Mesangial cell (primary cell): Measurements from ENCODE around the gene SLC22A14. TPM values are rescaled to one million over a fixed set of nuclear protein-coding genes. Genes with fewer than 3 reads are reported as not detected.

Experiments used
- total RNA-seq: library from RNA; depleted of rRNA; stranded (reverse); fragments of >200 nt; gene quantifications from 2 replicates; pipeline ENCODE4 v1.2.3, GENCODE V29; 2015

SLC22A14 gene, protein sequence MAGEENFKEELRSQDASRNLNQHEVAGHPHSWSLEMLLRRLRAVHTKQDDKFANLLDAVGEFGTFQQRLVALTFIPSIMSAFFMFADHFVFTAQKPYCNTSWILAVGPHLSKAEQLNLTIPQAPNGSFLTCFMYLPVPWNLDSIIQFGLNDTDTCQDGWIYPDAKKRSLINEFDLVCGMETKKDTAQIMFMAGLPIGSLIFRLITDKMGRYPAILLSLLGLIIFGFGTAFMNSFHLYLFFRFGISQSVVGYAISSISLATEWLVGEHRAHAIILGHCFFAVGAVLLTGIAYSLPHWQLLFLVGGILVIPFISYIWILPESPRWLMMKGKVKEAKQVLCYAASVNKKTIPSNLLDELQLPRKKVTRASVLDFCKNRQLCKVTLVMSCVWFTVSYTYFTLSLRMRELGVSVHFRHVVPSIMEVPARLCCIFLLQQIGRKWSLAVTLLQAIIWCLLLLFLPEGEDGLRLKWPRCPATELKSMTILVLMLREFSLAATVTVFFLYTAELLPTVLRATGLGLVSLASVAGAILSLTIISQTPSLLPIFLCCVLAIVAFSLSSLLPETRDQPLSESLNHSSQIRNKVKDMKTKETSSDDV
- 0.16 and 0.25 TPM in 2 replicates for total RNA-seq

GRCh38 chr3:38281895-38282686 is at the start of gene SLC22A14:
Gene SLC22A14, plus strand, starts transcription at chr3:38282294. Its CDS starts 23,733 bp downstream, at chr3:38306027.

DNA sequence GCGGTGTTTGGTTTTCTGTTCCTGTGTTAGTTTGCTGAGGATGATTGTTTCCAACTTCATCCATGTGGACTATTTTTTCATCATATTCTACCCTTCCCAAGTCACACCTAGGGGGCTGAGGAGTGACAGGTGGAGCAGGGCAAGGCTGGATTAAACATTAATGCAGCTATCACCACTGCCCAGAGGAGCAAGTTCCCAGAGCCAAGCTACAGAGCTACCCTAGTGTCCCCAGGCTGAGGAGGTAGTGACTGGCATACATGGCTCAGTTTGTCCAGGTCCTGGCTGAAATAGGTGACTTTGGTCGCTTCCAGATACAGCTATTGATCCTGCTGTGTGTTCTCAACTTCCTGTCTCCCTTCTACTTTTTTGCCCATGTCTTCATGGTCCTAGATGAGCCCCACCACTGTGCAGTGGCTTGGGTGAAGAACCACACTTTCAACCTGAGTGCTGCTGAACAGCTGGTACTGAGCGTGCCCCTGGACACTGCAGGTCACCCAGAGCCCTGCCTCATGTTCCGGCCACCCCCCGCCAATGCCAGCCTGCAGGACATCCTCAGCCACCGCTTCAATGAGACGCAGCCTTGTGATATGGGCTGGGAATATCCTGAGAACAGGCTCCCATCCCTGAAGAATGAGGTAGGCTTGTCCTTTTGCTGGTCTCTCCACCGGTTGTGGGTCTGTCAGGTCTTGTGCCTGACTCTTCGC is 16.3 kb upstream of the SLC22A14 start, which contains the start of gene SLC22A13:
Gene SLC22A13, plus strand, starts transcription at position 209 of the 704 bp plus-strand sequence. Its CDS starts 49 bp downstream, at position 258.

DNA sequence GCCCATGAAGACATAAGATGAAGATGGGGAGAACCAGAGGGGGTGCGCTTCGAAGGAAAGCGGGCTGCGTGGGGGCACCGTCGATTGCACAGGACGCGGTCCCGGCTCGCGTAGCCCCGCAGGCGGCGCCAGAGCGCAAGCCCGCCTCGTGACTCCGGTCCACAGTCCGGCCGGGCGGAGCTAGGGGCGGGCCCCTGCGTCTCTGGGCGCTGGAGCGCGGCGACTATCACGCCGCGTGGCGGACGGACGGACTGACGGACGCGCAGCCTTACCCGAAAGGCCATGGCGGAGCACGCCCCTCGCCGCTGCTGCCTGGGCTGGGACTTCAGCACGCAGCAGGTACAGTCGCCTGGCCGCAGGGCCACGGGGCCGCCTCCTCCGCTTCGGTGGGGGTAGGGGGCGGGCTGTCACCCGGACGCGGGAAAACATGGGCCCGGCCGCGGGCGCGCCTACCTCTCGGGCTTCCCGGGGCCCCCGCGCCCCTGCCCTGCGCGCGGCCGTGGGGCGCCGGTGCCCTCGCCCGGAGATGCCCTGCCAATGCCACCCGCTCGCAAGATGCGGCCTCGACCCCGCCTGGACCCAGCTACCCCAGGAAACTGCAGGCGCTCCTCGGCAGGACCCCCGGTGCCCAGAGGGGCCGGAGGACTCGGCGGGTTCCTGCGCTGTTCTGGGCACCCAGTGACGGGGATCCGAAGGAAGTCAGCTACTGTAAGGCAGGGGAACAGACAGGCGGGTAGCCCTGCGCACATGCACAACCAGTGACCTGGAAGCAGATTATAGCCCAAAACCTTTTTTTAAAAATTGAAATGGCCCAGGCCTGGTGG is 64.7 kb downstream of the SLC22A14 start, which contains the start of gene XYLB:
Gene XYLB, plus strand, starts transcription at position 199 of the 824 bp plus-strand sequence. Its CDS starts 84 bp downstream, at position 283.

Other genes with a start within 250 kb of the SLC22A14 start
- 0.13 TPM in 1 of 2 replicates, not detected in the other for gene DLEC1, start 243.1 kb upstream of the SLC22A14 start, total RNA-seq
- 43.3 and 64.4 TPM in 2 replicates for gene ACAA1, start 145.2 kb upstream of the SLC22A14 start, total RNA-seq
- 26.2 and 34.0 TPM in 2 replicates for gene MYD88, start 143.6 kb upstream of the SLC22A14 start, total RNA-seq
- gene OXSR1, start 116.8 kb upstream of the SLC22A14 start, total RNA-seq, result 20.2 and 31.4 TPM in 2 replicates
- 0.13 and 0.16 TPM in 2 replicates for gene SLC22A13, start 16.5 kb upstream of the SLC22A14 start, total RNA-seq
- 1.0 and 2.0 TPM in 2 replicates for gene XYLB, start 64.5 kb downstream of the SLC22A14 start, total RNA-seq
- gene ACVR2B, start 171.6 kb downstream of the SLC22A14 start, total RNA-seq, result 4.4 and 5.7 TPM in 2 replicates
- 4.7 and 5.3 TPM in 2 replicates for gene EXOG, start 214.0 kb downstream of the SLC22A14 start, total RNA-seq